ENCODE results near the gene CDH16. TPM values are rescaled to one million over a fixed set of nuclear protein-coding genes. Genes with fewer than 3 reads are reported as not detected.

Gene CDH16
- total and polyA plus RNA-seq, 2 of the 13 experiments (the other 11 are each of a cell fraction or from before 2014, with no cell fraction given), result 2.7 to 3.9 TPM

DNA sequence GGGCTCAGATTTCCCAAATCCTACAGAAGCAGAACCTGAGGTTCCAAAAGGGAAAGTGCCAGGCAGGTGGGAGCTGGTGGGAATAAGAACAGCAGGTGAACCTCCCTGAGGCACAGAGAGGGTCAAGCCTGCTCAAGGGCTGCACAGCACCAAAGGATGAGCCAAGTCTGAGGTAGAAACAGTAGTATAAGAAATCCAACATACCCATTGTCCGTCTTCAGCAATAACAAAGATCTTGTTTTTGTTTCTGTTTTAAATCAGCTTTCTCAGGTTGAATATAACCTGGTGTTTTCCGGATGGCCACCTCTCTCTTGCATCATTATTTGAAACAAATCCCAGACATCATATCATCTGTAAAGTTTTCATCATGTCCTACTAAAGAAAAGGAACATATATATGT is 31.8 kb upstream of the CDH16 start:
- CTCF ChIA-PET (ENCODE audit: low intra/inter-chr PET ratio, low total read pairs), result interaction anchor here (1.1 kb wide), 1 partner anchor 27 kb away, joined by 3 read pairs; no protein-coding TSS in a partner anchor
- 0 out of 2 replicates have a peak, but pooled peaks cover 5% of the 10 kb centered on the region for H3K9me3 ChIP-seq (ENCODE audit: low read length)
- no peak overlapping the region for H3K27ac ChIP-seq (ENCODE audit: extremely low read length, insufficient read depth, low read length)
- peaks cover 63% of the 10 kb centered on the region for H3K4me1 ChIP-seq (ENCODE audit: insufficient read depth, low read length)
- no peak for FAIRE-seq
- 71% methylated on average over 2 of the region's 2 CpGs for WGBS (ENCODE audit: low lambda C conversion rate)
- no peak overlapping the region for H3K4me2 ChIP-seq (ENCODE audit: low read depth, low read length)
- H2AFZ ChIP-seq (ENCODE audit: low read length), result no peak overlapping the region
- no peaks in the 10 kb centered on the region for H3K79me2 ChIP-seq (ENCODE audit: insufficient read depth, low read length)
- DNase-seq (ENCODE audit: low spot score), result no peak
- POLR2A ChIA-PET, result no interaction called here
- no peak overlapping the region for H3K4me3 ChIP-seq (replicated peaks in 1 of 3; ENCODE audit: insufficient read depth in 1 of 3, low read depth in 2 of 3, low read length in 3 of 3)
- intact Hi-C loops (cut with micrococcal nuclease; ENCODE audit: unreplicated experiment), result loop anchor here (10.0 kb wide), 1 partner anchor 64 kb away; no protein-coding TSS in a partner anchor
- ATAC-seq, result no peak
- TF ChIP-seq ZNF460 (CRISPR knock-in tag; IDR thresholded peaks at IDR 0.05; ENCODE audit: borderline replicate concordance), result no peak
- peak; percentile 92 for TF ChIP-seq ZNF768 (CRISPR knock-in tag; IDR thresholded peaks at IDR 0.05)
- BruUV-seq (replicated peaks), result no TSS peak
- no peaks in the 10 kb centered on the region for H4K20me1 ChIP-seq (ENCODE audit: insufficient read depth, low read length)
- in situ Hi-C loops (cut with HindIII; ENCODE audit: extremely low pct_ligation_motif_present, low pct_unique_long_range_greater_than_20kb), result no loop called here
- H3K27me3 ChIP-seq (ENCODE audit: control insufficient read depth in 1 of 2, insufficient read depth in 2 of 2, low read length in 2 of 2), result peaks cover 4 to 24% of the 10 kb centered on the region in 2 experiments; a peak in 4 of 5 replicates
- no peaks in the 10 kb centered on the region for H3K36me3 ChIP-seq (replicated peaks in 1 of 2; ENCODE audit: control insufficient read depth in 1 of 2, insufficient read depth in 2 of 2, low read length in 2 of 2)
- no peak overlapping the region for H3K9ac ChIP-seq (ENCODE audit: insufficient read depth, low read depth, low read length)

DNA sequence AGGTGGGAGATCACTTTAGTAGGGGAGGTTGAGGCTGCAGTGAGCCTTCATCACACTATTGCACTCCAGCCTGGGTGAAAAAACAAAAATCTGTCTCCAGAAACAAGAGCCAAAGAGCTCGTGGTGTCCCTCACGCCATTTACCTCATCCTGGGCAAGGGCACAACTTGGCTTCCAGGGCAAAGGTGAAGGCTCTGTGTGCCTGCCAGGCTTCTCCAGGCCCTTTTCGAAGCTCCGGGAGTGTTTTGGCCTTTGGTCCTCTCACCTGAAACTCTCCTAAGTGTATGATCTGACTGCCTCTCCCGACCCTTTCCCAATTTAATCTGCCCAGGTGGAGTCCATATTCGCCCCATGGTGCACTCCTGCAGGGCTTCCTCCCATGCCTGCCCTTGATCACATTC is 30.8 kb upstream of the CDH16 start:
- H3K79me2 ChIP-seq (ENCODE audit: insufficient read depth, low read length), result no peaks in the 10 kb centered on the region
- TF ChIP-seq ZNF501 (CRISPR knock-in tag; IDR thresholded peaks at IDR 0.05) (0 out of 2 replicates have a peak, but pooled peaks have one; percentile 11), MAFF (IDR thresholded peaks at IDR 0.05; ENCODE audit: low read depth, low read length) (no peak), PCBP1 (IDR thresholded peaks at IDR 0.05; ENCODE audit: borderline replicate concordance, low read depth, low read length) (no peak), PHB2 (IDR thresholded peaks at IDR 0.05; ENCODE audit: partially characterized antibody) (no peak), SP4 (CRISPR knock-in tag; IDR thresholded peaks at IDR 0.05) (0 out of 2 replicates have a peak, but pooled peaks have one; percentile 20), ZNF567 (CRISPR knock-in tag; IDR thresholded peaks at IDR 0.05; ENCODE audit: borderline replicate concordance) (no peak), ZFP1 (CRISPR knock-in tag; IDR thresholded peaks at IDR 0.05) (no peak), ZNF292 (CRISPR knock-in tag; IDR thresholded peaks at IDR 0.05; ENCODE audit: borderline replicate concordance, low read depth) (no peak), HDAC2 (CRISPR knock-in tag; IDR thresholded peaks at IDR 0.05) (no peak)
- TF ChIP-seq, protein P1, sequence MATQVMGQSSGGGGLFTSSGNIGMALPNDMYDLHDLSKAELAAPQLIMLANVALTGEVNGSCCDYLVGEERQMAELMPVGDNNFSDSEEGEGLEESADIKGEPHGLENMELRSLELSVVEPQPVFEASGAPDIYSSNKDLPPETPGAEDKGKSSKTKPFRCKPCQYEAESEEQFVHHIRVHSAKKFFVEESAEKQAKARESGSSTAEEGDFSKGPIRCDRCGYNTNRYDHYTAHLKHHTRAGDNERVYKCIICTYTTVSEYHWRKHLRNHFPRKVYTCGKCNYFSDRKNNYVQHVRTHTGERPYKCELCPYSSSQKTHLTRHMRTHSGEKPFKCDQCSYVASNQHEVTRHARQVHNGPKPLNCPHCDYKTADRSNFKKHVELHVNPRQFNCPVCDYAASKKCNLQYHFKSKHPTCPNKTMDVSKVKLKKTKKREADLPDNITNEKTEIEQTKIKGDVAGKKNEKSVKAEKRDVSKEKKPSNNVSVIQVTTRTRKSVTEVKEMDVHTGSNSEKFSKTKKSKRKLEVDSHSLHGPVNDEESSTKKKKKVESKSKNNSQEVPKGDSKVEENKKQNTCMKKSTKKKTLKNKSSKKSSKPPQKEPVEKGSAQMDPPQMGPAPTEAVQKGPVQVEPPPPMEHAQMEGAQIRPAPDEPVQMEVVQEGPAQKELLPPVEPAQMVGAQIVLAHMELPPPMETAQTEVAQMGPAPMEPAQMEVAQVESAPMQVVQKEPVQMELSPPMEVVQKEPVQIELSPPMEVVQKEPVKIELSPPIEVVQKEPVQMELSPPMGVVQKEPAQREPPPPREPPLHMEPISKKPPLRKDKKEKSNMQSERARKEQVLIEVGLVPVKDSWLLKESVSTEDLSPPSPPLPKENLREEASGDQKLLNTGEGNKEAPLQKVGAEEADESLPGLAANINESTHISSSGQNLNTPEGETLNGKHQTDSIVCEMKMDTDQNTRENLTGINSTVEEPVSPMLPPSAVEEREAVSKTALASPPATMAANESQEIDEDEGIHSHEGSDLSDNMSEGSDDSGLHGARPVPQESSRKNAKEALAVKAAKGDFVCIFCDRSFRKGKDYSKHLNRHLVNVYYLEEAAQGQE (IDR thresholded peaks at IDR 0.05; ENCODE audit: borderline replicate concordance in 1 of 2, low read depth in 1 of 2, low read length in 2 of 2), result no peak
- 0 out of 2 replicates have a peak, but pooled peaks cover 5% of the 10 kb centered on the region for H3K9me3 ChIP-seq (ENCODE audit: low read length)
- peak overlapping the region; percentile 75; the same call in 1 of the 2 replicates for H3K4me2 ChIP-seq (ENCODE audit: low read depth, low read length)
- in situ Hi-C loops (cut with HindIII; ENCODE audit: extremely low pct_ligation_motif_present, low pct_unique_long_range_greater_than_20kb) (no loop called here), intact Hi-C loops (cut with micrococcal nuclease; ENCODE audit: unreplicated experiment) (no loop called here)
- H3K4me3 ChIP-seq (replicated peaks in 1 of 3; ENCODE audit: insufficient read depth in 1 of 3, low read depth in 2 of 3, low read length in 3 of 3), result no peak overlapping the region
- ATAC-seq, result no peak
- no peaks in the 10 kb centered on the region for H4K20me1 ChIP-seq (ENCODE audit: insufficient read depth, low read length)
- H3K4me1 ChIP-seq (ENCODE audit: insufficient read depth, low read length), result peaks cover 53% of the 10 kb centered on the region
- CTCF ChIA-PET (ENCODE audit: low intra/inter-chr PET ratio, low total read pairs), result interaction anchor here (1.1 kb wide), 1 partner anchor 28 kb away, joined by 3 read pairs; no protein-coding TSS in a partner anchor
- 31% methylated on average over 6 of the region's 6 CpGs for whole genome bisulfite sequencing (ENCODE audit: low lambda C conversion rate)
- no TSS peak for BruUV-seq (replicated peaks)
- no peak for DNase-seq (ENCODE audit: low spot score)
- POLR2A ChIA-PET, result no interaction called here
- peaks cover 4 to 24% of the 10 kb centered on the region in 2 experiments; a peak in 4 of 5 replicates for H3K27me3 ChIP-seq (ENCODE audit: control insufficient read depth in 1 of 2, insufficient read depth in 2 of 2, low read length in 2 of 2)
- H3K27ac ChIP-seq (ENCODE audit: extremely low read length, insufficient read depth, low read length), result no peak overlapping the region
- no peak overlapping the region for H3K9ac ChIP-seq (ENCODE audit: insufficient read depth, low read depth, low read length)
- no peak overlapping the region for H2AFZ ChIP-seq (ENCODE audit: low read length)
- H3K36me3 ChIP-seq (replicated peaks in 1 of 2; ENCODE audit: control insufficient read depth in 1 of 2, insufficient read depth in 2 of 2, low read length in 2 of 2), result no peaks in the 10 kb centered on the region
- FAIRE-seq, result no peak

All from HepG2 (cell line).